HG03097 (cell line): ENCODE results near the gene DBP.
"Not testable (repeated sequence)": the region's sequence is repeated elsewhere in the genome, so short reads cannot be mapped to it uniquely, and the experiment has no call there.

Experiments used
- ATAC-seq: cut with Tn5 transposase; IDR thresholded peaks from one replicate; pipeline ENCODE4 v1.9.1; 2021; ENCODE audit not compliant: unreplicated experiment, low FRiP score

The DBP gene

DNA sequence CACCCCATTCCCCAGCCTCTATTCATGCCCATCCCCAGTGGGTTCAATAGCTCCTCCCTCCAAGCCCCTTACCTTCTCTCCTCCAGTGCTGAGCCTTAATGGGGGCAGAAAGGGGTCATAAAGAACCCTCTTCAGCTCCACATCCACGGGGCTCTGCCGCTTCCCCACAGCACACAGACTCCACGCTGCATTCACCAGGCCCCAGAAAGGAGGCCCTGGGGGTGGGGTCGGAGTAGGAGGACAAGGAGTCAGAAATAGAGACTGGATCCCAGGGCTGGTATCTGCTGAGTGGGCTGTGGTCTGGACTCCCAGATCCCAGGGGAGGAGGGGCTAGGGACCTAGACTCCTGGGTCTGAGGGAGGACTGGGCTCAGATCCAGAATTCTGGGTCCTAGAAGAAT is 7.2 kb upstream of the DBP start:
- no peak for ATAC-seq

DNA sequence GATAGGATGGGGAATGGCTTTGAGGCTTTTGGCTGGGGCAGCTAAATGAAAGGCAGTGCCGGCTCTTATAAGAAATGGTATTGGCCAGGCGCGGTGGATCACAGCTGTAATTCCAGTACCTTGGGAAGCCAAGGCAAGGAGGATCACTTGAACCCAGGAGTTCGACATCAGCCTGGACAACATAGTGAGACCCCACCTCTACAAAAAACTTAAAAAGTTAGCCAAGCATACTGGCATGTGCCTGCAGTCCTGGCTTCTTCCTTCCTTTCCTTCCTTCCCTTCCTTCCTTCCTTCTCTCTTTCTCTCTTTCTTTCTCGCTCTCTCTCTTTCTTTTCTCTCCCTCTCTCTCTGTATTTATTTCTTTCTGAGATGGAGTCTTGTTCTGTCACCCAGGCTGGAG is 5.7 kb upstream of the DBP start:
- no peak for ATAC-seq

DNA sequence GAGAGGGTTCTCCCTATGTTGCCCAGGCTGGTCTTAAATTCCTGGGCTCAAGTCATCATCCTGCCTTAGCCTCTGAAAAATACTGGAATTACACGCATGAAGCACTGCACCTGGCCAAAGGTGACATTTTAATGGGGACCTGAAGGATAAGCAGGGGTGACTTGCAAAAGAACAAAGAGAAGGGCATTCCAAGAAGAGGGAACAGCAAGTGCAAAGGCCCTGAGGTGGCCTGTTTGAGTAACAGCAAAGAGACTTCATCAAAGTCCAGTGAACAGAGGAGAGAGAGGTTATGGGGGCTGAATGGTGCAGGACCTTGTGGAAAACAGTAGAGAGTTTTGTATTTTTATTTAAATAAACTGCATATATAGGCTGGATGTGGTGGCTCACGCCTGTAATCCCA is 4.7 kb upstream of the DBP start:
- no peak for ATAC-seq

DNA sequence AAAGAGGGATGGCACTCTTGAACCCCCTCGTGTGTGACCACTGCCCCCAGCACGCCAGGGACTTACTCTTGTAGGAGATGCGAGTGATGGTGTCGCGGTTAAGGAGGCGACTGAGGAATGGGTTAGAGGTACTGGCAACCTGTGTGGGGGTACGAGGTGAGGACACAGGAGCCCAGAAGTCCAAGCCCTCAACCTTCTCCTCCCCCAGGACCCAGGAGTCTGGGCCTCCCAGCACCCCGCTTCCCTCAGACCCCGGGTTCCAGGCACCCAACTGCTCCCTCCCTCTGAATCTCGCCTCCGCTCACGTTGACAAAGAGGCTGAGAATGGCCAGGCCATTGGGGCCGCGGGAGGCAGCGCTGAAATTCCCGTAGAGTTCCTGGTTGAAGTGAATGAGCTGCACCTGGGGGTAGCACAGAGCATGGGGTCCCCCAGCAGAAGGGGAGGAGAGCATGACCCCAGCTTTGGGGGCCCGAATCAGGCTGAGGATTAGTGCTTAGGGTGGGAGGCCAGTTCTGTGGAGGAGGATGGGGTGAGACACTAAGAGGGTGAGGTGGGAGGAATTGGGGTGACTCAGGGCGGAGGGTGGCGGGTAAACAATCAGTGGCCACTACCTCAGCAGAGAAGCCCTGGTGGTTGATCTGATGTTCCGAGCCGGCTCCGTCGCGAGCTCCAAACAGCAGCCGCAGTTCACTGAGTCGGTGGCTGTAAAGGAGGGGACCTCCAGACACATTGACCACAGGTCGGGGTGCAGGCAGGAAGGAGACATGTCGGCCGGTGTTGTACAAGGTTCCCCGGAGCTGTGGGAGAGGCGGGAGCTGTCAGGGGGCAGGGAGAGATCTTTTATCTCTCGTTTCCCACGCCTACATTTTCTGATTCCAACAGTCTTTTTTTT is 2.5 kb upstream of the DBP start:
- no peak for ATAC-seq

DNA sequence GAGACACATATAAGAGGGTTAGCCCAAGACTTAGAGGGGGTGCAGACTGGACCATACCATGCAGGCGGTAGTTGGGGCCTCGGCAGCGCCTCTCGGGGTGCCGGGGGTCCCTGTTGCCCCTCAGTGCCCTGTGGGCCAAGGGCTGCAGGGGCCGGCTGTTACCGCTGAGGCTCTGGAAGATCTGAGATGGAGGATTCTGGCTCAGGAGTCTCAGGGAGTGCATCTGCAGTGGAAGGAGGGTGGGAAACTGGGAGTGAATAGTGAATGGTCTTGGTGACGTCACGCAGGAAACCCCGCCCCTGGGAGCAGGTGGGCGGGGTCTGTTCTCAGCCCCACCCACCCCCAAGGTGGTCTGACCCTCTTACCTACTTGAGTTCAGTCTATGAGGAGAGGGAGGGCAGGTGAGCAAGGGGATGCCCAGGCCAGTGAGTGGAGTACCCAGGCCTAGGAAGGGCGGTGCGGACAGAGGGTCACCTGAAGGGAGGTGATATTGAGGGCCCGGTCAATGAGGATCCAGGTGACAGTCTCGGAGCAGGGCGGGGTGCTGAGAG is 1.7 kb upstream of the DBP start:
- no peak for ATAC-seq

DNA sequence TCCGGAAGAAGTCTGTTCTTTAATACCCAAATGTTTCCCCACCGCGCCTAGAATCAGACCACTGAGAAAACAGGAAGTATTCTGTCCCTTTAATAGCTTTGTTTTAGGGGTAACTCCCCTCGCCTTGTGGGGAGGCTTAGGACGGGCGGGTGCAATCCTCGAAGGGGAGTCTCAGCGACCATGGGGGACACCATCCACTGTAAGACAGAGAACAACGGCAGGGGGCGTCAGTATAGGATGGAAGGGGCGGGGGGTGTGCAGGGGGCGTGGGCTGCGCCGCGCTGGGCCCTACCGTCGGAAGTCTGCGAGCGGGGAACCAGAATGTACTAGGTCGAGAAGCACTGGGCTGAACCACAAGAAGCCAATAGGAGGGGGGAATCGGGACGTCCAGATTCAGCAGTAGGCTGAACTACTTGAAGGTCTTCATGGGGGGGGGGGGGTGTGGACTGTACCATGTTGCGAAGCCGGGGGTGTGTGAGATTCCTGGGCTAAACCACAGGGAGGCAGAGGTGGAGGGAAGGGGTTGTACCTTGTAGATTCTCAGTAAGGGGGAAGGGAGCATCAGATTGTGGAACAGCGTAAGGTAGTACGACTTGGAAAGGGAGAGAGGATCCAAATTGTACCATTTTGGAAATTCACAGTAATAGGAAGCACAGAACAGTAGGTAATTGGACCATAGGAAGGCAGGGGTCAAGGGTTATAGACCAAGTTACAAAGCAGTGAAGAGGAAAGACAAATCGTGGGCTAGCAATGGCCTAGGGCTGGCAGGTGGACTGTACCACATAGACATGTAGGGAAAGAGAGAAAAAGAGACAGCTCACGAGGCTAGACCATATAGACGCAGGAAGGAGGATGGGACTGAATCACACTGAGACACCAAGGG is 1.0 kb upstream of the DBP start:
- ATAC-seq: peak; percentile 18

DNA sequence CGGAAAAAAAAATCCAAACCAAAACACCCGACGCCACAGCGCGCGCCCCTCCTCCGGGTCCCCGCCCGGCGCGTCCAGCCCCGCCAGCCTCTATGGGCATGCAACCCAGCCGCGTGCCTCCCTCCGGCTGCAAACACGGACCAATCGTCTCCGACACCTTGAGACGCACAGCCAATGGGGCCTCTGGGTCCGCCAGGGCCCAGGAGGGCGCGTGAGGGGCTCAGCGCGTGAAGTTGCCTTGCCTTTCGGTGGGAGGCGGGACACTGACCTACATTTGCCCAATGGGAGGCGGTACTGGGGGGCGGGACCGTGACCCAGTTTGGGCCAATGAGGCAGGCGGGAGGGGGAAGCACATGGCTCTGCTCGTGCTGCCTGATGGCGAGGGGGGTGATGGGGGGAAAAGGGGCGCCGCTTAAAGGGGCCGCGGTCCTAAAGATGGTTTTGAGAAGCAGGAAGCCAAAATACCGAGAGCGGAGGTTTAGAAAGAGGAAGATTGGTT is 319 bp upstream of the DBP start:
- ATAC-seq: peak; percentile 60

DNA sequence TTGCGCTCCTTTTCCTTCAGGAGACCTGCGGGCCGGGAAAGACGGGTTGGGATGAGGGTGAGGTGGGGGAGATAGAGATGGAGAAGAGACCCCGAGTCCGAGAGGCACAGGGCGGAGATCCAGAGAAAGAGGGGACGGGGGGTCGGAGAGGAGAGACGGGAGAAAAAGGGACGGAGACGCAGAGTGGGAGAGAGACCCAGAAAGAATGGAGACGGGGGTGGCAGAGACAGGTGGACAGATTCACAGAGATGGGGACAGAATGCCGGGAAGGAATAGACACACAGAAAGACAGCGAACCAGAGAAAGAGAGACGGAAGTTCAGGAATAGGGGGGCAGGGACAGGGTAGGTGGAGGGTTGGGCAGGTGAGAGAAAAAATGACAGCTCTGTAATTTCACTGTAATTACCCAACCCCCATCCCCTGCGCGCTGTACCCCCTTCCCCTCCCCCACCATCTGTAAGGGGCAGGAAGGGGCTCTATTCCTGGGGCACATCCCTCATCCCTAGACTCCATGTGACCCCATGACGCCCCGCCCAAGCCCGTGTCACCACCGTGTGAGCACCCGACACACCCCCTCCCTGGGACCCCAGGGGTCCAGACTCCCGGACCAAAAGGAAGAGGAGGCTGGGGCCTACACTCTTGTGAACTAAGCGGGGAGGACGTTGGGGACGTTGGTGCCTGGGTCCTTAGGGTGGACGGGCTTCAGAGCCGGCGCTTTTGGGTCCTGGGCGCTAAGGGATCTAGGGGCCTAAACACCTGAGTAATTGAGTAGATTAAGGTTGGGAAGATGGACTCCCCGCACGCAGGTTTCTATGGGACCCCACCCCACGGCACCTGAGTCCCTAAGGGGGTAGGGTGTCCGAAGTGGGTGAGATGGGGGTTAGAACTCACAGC is 967 bp downstream of the DBP start:
- ATAC-seq: no peak

DNA sequence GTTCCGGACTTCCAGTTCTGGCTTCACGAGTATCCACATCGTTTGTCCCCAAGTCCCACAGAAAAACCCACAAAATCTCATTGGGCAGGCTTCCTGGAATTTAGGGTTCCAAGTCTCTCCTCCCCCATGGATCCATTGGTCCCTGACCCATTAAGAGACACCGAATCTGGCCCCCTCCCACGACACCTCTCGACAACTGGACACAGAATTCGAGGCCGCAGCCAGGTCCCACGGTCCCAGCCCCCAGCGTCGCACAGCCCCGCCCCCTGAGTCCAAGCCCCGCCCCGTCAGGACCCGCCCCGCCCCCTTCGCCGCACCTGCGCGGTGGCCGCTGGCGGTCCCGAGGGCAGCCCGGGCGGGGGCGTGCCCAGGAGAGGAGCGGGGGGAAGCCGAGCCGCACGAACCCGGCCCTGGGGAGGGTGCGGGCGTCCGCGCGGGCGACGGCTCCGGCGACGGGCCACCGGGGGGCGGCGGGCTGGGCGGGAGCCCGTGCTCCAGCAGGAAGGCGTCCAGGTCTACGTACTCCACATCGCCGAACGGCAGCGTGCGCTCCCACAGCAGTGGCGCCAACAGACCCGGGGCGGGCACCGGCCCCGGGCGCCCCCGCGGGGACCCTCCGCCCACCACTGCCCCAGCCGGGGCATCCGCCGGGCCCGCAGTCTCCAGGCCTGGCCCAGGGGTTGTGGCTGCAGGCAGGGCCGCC is 1.8 kb downstream of the DBP start:
- no peak for ATAC-seq

DNA sequence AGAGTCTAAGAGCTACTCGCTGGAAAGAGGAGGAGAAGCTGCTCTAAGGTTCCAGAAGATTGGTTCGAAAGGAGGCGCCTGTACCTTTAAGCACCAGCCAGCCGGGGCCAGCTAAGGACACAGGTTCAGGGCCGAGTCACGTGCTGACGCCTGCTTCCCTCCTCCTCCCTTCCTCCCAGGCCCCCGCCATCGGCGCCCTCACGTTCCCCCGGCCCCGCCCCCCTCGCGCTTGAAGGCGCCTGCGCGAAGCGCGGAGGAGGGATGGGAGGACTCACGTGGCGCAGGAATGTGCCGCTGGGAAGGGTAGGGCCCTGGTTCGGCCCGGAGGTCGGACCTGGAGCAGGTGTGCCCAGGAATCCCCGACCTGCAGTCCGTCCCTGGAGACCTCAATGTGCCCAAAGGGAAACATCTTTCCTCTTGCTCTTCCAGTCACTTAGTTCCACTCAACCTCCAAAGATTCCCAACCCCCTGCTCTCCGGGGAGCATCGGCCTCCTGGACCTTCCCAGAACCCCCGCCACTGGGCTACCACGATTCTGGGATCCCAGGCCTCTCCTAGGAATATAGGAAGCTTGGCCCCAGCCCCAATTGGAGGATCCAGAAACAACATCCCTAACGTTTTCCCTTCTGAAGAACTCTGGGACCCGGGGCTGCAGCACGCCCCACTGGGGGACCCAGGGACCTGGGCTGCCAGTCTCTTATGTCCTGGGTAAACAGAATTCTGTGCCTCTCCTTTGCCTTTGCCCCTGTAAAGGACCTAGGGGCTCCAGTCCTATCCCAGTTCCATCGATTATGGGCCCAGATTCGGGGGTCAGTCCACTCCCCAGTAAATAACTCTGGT is 2.5 kb downstream of the DBP start:
- ATAC-seq: peak; percentile 34

DNA sequence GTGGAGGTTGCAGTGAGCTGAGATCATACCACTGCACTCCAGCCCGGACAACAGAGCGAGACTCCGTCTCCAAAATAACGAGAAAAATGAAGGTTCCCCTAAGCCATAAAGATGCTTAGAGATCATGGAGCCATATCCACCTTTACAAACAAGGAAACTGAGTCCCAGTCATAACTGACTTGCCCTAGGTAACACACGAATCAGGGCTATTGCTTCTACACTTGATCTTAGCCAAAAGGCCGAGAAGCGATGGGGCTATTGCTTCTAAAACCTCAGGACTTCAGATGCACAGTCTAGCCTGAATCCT is 3.2 kb downstream of the DBP start:
- no peak for ATAC-seq

DNA sequence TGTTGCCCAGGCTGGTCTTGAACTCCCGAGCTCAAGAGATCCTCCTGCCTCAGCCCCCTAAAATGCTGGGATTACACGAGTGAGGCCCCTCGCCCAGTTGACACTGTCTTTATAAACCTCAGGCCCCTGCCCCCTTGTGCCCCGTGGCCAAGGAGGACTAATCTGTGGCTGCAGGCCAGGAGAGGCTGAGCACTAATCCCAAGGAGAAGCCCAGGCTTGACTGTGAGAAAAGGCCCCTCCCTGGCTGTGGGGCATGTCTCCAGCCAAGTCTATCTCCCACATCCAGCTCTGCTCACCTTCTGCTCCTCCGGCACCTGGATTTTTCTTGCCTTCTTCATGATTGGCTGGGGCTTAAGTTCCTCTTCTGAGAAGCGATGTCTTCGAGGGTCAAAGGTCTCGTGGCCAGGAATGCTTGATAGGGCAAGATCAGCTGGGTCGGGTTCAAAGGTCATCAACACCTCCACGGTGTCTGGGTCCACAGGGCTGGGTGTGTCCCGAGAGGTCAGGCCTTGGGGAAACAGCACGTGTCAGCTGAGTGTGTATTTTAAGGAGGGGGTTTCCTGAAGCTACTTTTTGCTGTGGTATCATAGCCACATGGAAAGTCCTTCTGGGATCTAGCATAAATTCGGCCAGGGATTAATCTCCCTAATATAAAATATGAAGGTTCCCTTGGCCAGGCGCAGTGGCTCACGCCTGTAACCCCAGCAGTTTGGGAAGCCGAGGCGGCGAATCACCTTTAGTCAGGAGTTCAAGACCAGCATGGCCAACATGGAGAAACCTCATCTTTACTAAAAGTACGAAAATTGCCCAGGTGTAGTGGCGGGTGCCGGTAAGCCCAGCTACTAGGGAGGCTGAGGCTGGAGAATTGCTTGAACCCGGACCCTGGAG is 3.8 kb downstream of the DBP start:
- no peak for ATAC-seq

DNA sequence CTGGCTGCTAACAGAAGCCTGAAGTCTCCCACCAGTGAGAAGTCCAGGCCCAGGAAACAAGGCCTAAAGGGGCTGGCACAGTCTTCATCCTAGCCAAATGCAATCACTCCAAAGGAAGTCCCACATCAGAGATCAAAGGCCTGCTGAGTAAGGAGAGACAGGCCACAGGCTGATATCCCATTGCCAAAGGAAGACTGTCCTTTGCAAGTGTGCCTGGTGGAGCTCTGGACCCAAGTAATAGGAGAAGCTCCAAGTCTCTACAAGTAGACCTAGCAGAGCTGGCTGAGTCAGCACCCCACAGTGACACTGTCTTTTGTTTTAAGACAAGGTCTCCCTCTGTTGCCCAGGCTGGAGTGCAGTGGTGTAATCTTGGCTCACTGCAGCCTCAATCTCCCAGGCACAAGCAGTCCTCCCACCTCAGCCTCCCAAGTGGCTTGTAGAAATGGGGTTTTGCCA is 4.5 kb downstream of the DBP start:
- ATAC-seq: no peak

DNA sequence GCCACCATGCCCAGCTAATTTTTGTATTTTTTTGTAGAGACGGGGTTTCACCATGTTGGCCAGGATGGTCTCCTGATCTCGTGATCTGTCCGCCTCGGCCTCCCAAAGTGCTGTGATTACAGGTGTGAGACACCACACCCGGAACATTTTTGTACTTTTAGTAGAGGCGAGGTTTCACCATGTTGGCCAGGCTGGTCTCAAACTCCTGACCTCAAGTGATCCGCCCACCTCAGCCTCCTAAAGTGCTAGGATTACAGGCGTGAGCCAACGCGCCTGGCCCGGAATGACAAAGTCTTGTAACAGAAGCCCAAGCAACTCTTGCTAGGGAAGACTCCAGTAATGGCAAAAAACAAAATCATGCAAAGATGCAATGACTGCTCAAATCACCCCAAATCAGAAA is 4.9 kb downstream of the DBP start:
- ATAC-seq: not testable (repeated sequence)

DNA sequence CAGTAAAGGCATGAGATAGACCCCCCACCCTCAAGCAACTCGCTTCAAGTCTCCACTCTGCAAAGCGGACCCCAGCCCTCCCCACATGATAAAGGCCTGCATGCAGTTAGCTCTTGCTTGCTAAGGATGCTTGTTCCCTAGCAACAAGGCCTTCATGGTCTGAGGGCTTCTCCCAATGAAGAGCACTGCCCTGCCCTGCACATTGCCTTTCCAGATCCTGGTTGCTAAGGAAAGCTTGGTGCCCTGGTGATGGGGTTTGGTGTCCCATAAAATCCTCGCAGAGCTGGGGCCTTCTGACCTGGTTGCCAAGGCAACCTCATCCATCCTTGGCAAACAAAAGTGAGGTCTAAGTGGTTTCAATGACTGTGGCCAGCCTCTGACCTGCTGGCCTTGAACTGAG is 6.0 kb downstream of the DBP start:
- ATAC-seq: no peak

DNA sequence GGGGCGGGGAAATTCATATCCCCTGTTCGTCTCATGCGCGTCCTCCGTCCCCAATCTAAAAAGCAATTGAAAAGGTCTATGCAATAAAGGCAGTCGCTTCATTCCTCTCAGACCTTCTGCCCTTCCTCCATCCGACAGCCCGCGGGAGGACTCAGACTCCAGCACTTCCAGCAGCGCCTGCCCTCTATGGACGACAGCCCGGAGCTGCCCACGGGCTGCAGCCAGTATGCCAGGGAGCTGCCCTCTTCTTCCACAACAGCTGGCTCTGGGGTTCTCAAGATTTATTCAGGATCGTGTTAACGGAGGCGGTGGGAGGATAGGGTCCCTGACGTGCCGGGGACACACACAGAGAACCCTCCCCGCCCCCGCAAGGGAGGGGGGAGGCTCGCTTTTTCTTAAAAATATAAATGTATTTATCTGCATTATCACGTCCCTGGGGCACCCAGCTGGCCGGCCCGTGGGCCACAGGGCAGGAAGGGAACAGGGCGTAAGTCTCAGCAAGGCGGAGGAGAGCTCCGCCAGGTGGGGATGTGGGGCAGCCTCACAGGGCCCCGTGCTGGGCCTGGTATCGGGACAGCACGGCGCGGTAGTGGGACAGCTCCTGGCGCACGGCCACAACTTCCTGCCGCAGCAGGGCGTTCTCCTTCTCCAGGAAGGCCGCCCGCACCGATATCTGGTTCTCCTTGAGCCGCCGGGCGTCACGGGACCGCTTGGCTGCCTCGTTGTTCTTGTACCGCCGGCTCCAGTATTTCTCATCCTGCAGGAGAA is 6.7 kb downstream of the DBP start:
- no peak for ATAC-seq

DNA sequence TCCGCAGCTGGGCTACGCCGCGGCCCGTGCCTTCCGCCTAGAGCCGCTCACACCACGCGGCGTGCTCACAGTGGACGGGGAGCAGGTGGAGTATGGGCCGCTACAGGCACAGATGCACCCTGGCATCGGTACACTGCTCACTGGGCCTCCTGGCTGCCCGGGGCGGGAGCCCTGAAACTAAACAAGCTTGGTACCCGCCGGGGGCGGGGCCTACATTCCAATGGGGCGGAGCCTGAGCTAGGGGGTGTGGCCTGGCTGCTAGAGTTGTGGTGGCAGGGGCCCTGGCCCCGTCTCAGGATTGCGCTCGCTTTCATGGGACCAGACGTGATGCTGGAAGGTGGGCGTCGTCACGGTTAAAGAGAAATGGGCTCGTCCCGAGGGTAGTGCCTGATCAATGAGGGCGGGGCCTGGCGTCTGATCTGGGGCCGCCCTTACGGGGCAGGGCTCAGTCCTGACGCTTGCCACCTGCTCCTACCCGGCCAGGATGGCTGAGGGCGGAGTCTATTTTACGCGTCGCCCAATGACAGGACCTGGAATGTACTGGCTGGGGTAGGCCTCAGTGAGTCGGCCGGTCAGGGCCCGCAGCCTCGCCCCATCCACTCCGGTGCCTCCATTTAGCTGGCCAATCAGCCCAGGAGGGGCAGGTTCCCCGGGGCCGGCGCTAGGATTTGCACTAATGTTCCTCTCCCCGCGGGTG is 7.4 kb downstream of the DBP start:
- no peak for ATAC-seq
